GM23248 (cell line): Measurements from ENCODE around the gene KBTBD13.

Source experiments
- EZH2 ChIP-seq: fragments of 200-600 bp; sonication (generic); IDR thresholded peaks from 2 replicates; pipeline ENCODE4 v1.6.1; 2018; ENCODE audit warnings: antibody characterized with exemption, mild to moderate bottlenecking; ENCODE audit not compliant: insufficient read depth, poor library complexity, severe bottlenecking
- EZH2phosphoT487 ChIP-seq: fragments of 200-600 bp; sonication (generic); IDR thresholded peaks from 2 replicates; pipeline ENCODE4 v1.6.1; 2018; ENCODE audit warnings: antibody characterized with exemption, moderate library complexity, mild to moderate bottlenecking, low read depth; ENCODE audit not compliant: insufficient read depth

DNA sequence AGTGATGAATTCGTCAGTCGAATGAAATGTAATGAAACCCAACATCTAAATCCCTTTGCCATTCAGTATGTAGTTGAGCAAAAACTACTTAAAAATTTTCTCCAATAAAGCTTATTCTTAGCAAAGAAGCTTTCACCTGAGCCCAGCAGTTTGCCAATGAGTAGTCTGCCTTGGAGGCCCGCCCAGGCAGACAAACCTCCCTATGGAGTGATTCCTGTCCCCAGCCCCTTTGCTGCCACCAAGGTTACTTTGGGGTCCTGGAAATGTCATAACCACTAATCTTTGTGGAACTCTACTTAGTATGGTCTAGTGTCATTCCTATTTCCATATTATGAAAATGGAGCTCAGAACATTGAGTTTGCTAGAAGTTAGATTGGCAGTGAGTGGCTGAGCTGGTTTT, 26.4 kb downstream of the KBTBD13 start:
- TF ChIP-seq EZH2, result no peak
- no peak for TF ChIP-seq EZH2phosphoT487
